ENCODE data around the gene DCAF17. TPM values are rescaled to one million over a fixed set of nuclear protein-coding genes. Genes with fewer than 3 reads are reported as not detected.
A peak's percentile ranks its signal among the peaks of the same experiment; 100 is the strongest.

The DCAF17 gene
- total RNA-seq, 1 donor from 2014 or later = 53.8 TPM

DNA sequence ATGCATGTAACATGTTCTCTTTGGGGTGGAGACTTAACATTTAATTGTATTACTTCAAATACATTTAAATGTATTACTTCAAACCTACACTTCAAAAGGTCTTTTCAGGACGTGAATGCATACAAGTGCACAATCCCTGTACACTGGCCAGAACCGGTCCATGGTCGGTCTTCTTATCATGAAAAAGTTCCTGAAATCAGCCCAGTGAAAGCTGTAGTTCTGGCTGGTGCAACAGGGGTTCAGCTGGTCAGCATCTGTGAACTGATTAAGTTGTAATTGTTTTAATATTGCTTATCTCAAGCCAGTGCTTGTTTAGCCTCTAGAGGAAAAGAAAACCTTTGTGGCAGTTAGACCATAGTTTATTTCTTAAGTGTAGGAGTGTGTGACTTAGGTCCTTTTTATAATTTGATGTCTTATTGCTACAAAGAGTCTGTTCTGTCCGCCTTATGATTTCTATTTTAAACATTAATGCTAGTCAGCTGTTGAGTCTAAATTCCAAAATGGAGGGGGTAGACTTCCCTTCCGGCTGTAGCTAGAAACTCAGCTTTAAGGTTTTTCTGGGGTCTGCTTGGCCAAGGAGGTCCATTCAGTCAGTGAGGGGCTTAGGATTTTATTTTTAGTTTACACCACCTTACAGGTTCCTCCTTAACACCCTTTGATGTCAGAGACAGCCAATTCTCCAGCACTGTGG is 87.5 kb downstream of the DCAF17 start:
- Mint-ChIP-seq H3K27me3 (ENCODE audit: insufficient read depth, low read depth) (peaks cover 14% of the 10 kb centered on the region), H3K9me3 (peaks cover 9% of the 10 kb centered on the region), H3K4me3 (peak overlapping the region; percentile 95), H3K36me3 (no peaks in the 10 kb centered on the region), H3K27ac (no peak overlapping the region), H3K4me1 (peaks cover 36% of the 10 kb centered on the region)
- TF ChIP-seq EZH2 (IDR thresholded peaks at IDR 0.05) = no peak
- TF ChIP-seq EZH2phosphoT487 (IDR thresholded peaks at IDR 0.05) = no peak
- TF ChIP-seq, protein P1, sequence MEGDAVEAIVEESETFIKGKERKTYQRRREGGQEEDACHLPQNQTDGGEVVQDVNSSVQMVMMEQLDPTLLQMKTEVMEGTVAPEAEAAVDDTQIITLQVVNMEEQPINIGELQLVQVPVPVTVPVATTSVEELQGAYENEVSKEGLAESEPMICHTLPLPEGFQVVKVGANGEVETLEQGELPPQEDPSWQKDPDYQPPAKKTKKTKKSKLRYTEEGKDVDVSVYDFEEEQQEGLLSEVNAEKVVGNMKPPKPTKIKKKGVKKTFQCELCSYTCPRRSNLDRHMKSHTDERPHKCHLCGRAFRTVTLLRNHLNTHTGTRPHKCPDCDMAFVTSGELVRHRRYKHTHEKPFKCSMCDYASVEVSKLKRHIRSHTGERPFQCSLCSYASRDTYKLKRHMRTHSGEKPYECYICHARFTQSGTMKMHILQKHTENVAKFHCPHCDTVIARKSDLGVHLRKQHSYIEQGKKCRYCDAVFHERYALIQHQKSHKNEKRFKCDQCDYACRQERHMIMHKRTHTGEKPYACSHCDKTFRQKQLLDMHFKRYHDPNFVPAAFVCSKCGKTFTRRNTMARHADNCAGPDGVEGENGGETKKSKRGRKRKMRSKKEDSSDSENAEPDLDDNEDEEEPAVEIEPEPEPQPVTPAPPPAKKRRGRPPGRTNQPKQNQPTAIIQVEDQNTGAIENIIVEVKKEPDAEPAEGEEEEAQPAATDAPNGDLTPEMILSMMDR (IDR thresholded peaks at IDR 0.05) = no peak
- Histone ChIP-seq H3K9ac (no peak overlapping the region), H4K20me1 (ENCODE audit: low read depth) (no peaks in the 10 kb centered on the region), H3K4me2 (peak overlapping the region; percentile 97), H3K4me3 (peak overlapping the region; percentile 66), H3K36me3 (no peaks in the 10 kb centered on the region), H3K79me2 (ENCODE audit: low read depth) (no peaks in the 10 kb centered on the region), H3K9me3 (ENCODE audit: low read depth) (no peaks in the 10 kb centered on the region), H3K4me1 (peaks cover 20% of the 10 kb centered on the region), H3K27me3 (peaks cover 11% of the 10 kb centered on the region), H2AFZ (replicated peaks) (peak overlapping the region; percentile 96), H3K27ac (no peak overlapping the region), H3F3A (ENCODE audit: low read depth) (peaks cover 21% of the 10 kb centered on the region)
- DNase-seq (ENCODE audit: low spot score) = no peak

DNA sequence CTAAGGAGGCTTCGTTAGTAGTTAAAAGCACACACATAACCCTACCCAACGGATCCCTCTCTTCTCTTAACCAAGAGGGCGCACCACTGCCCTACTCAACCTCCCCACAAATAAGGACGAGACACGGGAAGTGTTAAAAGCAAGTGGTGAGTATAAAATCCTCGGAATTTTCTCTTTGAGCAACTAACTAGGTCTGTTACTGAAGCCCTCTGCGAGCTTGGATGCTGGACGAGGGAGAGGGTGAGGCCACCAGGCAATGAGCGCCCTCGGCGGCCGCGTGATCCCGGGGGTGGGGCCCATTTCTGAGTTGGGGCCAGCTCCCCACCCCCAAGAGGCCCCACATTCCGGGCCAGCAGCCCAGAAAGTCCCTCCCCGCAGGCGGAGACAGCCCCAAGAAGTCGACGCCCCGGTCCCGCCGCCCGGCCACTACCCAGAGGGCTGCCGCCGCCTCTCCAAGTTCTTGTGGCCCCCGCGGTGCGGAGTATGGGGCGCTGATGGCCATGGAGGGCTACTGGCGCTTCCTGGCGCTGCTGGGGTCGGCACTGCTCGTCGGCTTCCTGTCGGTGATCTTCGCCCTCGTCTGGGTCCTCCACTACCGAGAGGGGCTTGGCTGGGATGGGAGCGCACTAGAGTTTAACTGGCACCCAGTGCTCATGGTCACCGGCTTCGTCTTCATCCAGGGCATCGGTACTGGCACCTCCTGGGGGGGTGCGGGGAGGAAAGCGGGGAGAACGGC is 88.2 kb downstream of the DCAF17 start, which contains the start of gene CYBRD1:
TSS of gene CYBRD1 (plus strand) at position 423 of the 736 bp plus-strand sequence. CDS start at position 495, 72 bp downstream.
- Histone ChIP-seq H3K27me3 (peaks cover 11% of the 10 kb centered on the region), H3K4me2 (peak within 1 kb of the TSS; percentile 97), H2AFZ (replicated peaks) (peak within 1 kb of the TSS; percentile 96), H3K4me1 (peaks cover 21% of the 10 kb centered on the region), H3K4me3 (peak within 1 kb of the TSS; percentile 66), H3K9me3 (ENCODE audit: low read depth) (no peaks in the 10 kb centered on the region), H3K79me2 (ENCODE audit: low read depth) (no peaks in the 10 kb centered on the region), H4K20me1 (ENCODE audit: low read depth) (no peaks in the 10 kb centered on the region), H3K9ac (peak within 1 kb of the TSS; percentile 23), H3K27ac (no peak within 1 kb of the TSS), H3K36me3 (no peaks in the 10 kb centered on the region), H3F3A (ENCODE audit: low read depth) (peaks cover 21% of the 10 kb centered on the region)
- TF ChIP-seq EZH2 (IDR thresholded peaks at IDR 0.05) (peak; percentile 12), EZH2phosphoT487 (IDR thresholded peaks at IDR 0.05) (no peak)
- TF ChIP-seq, protein P1 (IDR thresholded peaks at IDR 0.05) = peak; percentile 20
- Mint-ChIP-seq H3K27me3 (ENCODE audit: insufficient read depth, low read depth) (peaks cover 14% of the 10 kb centered on the region), H3K4me1 (peaks cover 34% of the 10 kb centered on the region), H3K27ac (peak within 1 kb of the TSS; percentile 96), H3K36me3 (no peaks in the 10 kb centered on the region), H3K9me3 (peaks cover 6% of the 10 kb centered on the region), H3K4me3 (peak within 1 kb of the TSS; percentile 95)
- DNase-seq (ENCODE audit: low spot score) = peak; percentile 63

DNA sequence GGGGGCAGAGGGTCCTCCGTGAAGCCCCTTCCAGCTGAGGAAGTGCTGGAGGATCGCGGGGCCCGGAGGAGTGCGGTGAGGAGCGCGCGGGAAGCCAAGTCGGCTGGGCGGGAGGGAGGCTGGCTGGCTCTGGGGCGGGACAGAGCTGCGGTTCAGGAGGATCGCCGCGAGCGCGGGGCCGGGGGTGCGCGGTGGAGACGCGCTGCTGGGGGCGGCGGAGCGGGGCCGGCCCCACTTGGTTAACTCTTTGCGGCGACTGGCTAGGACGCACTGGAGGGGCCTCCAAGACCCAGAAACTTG is 88.7 kb downstream of the DCAF17 start:
- Mint-ChIP-seq H3K27ac (peak overlapping the region; percentile 57), H3K4me3 (peak overlapping the region; percentile 95), H3K36me3 (no peaks in the 10 kb centered on the region), H3K4me1 (peaks cover 34% of the 10 kb centered on the region), H3K27me3 (ENCODE audit: insufficient read depth, low read depth) (peaks cover 12% of the 10 kb centered on the region), H3K9me3 (peaks cover 6% of the 10 kb centered on the region)
- Histone ChIP-seq H4K20me1 (ENCODE audit: low read depth) (no peaks in the 10 kb centered on the region), H3K9ac (no peak overlapping the region), H3K79me2 (ENCODE audit: low read depth) (no peaks in the 10 kb centered on the region), H3K27ac (no peak overlapping the region), H3K9me3 (ENCODE audit: low read depth) (no peaks in the 10 kb centered on the region), H3F3A (ENCODE audit: low read depth) (peaks cover 21% of the 10 kb centered on the region), H3K4me1 (peaks cover 21% of the 10 kb centered on the region), H3K4me3 (peak overlapping the region; percentile 66), H3K27me3 (peaks cover 11% of the 10 kb centered on the region), H3K4me2 (peak overlapping the region; percentile 97), H2AFZ (replicated peaks) (peak overlapping the region; percentile 96), H3K36me3 (no peaks in the 10 kb centered on the region)
- TF ChIP-seq EZH2phosphoT487 (IDR thresholded peaks at IDR 0.05) = peak; percentile 55
- TF ChIP-seq, protein P1 (IDR thresholded peaks at IDR 0.05) = no peak
- TF ChIP-seq EZH2 (IDR thresholded peaks at IDR 0.05) = peak; percentile 16
- peak; percentile 70 for DNase-seq (ENCODE audit: low spot score)
